ENCODE measurements around the gene MFGE8.

The MFGE8 gene

DNA sequence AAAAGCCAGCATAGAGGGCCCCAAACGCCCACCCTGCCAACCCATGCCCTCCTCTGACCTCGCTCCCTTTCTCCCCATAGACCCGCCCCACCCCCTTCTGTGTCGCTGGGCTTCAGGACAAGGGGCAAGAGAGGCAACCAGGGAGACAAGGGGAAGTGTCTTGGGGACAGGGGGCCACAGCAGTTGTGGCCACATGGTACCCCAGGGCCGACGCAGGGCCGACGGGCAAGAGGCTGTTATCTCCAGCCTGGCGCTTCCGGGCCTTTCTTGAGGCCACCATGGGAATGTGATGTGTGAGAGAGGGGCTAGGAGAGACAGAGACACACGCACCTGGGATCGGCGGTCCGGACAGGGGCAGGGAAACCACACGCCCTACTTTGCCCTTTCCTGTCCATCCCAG is 14.4 kb downstream of the MFGE8 start:
- no peak for DNase-seq (ENCODE audit: low spot score)

DNA sequence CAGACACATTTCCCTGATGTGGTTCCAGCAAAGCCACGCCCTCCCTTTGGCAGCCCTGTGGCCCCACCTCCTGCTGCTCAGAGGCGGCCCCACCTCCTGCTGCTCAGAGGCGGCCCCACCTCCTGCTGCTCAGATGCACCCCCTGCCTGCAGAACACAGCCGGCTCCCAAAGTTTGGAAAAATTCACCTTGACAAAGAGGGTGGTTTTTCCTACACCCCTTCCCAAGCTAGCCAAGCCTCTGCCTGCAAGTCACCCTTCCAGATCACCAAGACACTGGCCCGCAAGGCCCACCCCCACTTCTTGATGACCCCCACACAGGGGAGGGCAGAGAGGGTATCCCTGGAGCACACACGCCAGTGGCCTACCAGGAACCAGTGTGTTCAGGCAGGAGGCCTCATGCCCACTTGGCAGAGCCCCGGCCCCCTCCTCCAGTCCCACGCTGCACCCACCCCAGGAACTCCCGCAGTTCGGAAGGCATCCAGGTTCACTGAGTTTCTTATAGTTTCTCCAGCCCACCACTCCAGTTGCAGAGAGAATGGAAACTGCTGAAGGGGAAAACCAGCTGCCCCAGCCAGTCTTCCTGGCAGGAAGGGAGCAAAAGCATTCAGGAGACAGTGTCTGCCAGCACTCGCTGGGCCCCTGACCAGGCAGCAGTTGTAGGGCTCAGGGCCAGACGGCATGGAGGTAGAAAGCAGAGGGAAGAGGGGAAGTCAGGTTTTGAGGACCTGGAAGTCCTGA is 15.6 kb downstream of the MFGE8 start:
- peak; percentile 88 for DNase-seq (ENCODE audit: low spot score)

- DNase-seq (ENCODE audit: low spot score) = no peak
Observed at GRCh38 chr15:88897142-88897455, 16.1 kb downstream of the MFGE8 start.

DNA sequence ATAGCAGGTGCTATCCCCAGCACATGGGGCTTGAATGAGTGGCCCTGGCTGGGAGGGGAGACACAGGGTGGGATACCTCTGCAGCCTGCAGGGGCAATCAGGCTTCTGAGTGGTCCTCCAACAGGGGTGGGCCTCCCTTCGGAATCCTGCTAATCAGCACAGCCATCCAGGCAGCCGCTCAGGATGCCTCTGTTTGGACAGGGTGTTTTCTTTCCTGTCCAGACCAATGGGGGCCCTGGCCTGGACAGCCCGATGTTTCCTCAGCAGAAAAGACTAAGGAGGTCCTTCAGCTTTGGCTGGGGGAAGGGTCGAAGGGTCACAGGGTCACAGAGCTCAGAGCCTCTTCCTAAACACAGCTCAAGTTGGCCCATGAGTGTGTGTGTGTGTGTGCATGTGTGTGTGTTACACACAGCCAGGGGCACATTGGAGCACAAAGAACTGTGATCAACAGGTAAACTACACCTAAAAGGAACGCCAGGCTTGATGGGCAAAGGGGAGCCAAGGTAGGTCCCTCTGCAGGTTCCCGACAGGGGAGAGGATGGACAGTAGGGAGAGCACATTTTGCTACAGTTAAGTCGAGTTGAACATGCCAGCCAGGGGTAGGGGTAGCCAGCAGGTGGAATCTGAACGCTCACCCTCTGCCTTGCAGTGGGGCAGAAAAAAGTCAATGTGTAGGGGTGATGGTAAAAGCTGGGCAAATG is 16.7 kb downstream of the MFGE8 start:
- DNase-seq (ENCODE audit: low spot score) = no peak

- peak; percentile 78 for DNase-seq (ENCODE audit: low spot score)
Observed at GRCh38 chr15:88894819-88895767, 18.1 kb downstream of the MFGE8 start, which contains the start of gene HAPLN3. Gene HAPLN3, minus strand, starts transcription at chr15:88895544. Its CDS starts 8,246 bp downstream, at chr15:88887298.

DNA sequence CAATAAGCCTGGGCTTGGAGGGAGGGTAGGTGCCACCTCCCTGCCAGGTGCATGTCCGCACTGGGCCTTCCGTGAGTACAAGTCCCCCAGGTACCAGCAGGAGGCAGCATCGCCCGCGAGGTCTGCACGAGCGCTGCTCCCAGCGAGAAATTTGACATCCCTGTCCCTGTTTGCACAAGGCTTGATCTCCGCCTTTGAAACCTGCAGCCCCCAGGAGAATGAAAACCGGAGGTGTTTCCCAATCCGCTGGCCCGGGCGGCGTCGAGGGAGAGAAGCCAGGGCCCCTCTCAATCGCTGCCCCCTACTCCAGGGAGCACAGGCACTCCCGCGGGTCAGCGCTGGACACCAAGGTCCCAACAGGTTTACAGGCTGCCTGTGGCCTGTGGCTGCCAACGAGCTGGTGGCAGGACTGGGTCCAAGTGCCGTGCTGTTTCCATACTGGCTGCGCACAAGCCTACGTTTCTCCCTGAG is 18.8 kb downstream of the MFGE8 start:
- no peak for DNase-seq (ENCODE audit: low spot score)

DNA sequence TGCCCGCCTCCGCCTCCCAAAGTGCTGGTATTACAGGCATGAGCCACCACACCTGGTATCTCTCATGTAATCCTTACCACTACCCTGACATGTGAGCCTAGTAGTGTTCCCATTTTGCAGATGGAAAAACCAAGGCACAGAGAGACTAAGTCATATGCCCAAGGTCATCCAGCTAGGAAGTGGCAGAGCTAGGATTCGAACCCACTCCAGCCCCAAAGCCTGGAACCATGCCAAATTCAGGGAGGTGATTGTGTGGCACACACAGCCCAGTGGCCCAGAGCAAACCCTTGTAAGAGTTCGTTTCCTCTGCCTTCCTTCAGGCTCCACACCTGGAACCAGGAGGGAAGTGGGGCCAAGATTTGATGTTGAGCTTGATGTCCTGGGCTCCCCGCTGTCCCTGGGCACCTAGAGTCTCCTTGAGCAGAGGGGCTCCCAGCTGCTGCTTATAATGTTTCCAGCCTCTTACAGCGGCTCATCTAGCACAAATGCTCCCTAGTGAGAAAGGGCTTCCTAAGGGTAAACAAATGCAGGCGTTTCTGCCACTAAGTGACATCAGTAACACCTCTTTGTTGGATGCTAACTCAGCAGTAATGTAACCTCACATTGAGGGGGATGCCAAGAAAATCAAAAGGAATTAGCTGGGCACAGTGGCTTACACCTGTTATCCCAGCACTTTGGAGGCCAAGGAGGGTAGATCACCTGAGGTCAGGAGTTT is 21.5 kb downstream of the MFGE8 start:
- DNase-seq (ENCODE audit: low spot score) = no peak

DNA sequence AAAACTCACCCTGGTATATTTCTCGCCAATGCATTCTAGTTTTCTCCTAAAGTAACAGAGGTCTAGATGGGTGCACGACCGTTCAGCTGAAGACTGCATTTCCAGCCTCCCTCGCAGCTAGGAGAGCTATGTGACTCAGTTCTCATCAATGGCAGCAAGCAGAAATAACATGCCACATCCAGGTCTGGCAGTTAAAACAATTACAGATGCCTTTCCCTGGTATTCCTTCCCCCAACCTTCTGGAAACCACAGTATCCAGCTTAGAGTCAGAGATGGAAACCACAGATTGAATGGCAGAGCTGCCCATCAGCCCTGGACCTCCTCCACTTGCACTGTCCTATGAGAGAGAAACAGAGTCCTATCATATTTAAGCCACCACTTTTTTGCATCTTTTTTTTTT is 22.7 kb downstream of the MFGE8 start:
- DNase-seq (ENCODE audit: low spot score) = no peak

DNA sequence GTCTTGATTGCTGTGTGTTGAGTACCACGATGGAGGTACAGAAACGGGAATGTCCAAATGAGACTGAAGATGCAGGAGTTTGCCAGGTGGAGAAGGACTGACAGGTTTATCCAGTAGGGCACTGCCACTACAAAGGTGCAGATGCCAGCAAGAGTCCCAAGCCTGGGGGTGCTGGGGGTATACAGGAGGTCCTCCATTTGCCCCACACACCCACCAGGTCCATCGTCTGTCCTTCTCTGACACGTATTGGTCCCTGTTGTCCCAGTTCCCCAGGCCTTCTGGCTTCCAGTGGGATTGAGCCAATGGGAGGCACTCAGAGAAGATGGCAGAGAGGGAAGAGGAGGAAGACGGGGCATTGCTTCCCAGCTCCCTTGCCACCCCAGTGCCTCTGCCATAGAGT is 24.5 kb downstream of the MFGE8 start:
- DNase-seq (ENCODE audit: low spot score) = no peak

DNA sequence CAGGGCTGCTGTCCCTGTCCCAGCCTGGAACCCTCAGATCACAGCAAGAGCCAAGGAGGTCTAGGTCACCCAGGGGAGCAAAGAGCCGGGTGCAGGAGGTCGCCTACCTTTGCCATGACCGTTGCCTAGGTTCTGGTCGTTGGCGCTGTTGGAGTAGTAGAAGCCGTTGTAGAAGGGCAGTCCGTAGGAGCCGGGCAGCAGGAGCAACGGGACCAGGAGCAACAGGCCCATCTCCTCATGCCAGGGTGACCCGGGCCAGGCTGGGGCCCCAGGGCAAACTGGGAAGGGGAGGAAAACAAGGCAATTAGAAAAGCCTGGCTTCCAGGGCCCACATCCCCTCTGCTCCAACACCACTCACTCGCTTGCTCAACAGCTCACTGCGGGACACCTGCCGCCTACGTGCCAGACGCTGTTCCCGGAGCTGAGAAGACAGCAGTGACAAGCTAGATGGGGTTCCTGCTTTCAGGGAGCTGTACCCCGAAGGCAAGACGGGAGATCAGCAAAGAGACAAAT is 26.1 kb downstream of the MFGE8 start:
- DNase-seq (ENCODE audit: low spot score) = no peak

- no peak for DNase-seq (ENCODE audit: low spot score)
Observed at GRCh38 chr15:88882785-88883184, 30.4 kb downstream of the MFGE8 start.

DNA sequence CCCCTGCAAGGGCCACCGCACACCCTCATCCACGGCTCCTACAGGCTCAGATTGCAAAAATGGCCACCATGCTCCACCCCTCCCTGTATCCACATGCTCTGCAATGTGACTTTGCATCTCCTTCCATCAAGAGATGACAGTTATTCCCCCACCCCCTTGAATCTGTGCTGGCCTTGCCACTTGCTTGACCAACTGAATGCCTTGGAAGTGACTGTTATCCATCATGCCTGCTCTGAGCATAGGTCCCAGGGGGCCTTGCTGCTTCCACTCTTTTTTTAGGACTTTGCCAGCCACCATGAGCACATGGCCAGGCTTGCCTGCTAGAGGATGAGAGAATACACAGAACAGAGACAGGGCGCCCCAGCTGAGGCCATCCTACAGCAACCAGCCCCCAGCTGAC is 31.4 kb downstream of the MFGE8 start:
- no peak for DNase-seq (ENCODE audit: low spot score)

DNA sequence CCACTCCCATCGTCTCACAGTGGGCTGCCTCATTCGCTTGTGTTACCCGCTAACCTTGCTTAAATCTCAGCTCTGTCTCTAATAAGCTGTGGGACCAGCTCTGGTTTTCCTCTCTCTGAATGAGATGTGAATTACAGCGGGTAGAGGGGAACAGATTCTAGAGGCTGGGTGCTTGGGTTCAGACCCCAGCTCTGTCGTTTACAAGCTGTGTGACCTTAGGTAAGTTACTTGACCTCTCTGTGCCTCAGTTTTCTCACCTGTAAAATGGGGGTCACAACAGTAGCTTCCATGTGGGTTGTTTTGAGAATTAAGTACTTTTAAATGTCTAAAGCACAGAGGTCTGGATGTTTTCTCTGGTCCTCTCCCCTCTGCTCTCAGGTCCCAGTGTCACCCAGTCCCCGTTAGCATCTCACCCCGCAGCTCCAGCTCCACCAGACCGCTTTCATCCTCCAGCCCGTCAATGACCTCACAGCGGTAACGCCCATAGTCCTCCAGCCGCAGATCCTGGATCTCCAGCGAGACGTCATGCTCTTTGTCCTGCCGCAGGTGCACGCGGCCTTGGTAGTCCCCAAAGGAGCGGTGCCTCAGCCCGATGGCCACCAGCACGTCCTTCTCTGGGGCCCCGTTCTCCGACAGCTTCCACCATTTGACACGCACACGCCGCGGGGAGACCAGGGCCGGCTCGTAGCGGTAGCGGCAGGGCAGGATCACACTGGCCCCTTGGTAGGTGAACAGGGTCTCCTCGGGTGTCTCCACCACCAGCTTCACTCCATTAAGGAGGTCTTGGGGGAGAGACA is 32.0 kb downstream of the MFGE8 start:
- no peak for DNase-seq (ENCODE audit: low spot score)

GRCh38 chr15:88878720-88879184 is 34.4 kb downstream of the MFGE8 start:
- DNase-seq (ENCODE audit: low spot score) = peak; percentile 87

GRCh38 chr15:88877906-88878305 is 35.3 kb downstream of the MFGE8 start:
- no peak for DNase-seq (ENCODE audit: low spot score)

DNA sequence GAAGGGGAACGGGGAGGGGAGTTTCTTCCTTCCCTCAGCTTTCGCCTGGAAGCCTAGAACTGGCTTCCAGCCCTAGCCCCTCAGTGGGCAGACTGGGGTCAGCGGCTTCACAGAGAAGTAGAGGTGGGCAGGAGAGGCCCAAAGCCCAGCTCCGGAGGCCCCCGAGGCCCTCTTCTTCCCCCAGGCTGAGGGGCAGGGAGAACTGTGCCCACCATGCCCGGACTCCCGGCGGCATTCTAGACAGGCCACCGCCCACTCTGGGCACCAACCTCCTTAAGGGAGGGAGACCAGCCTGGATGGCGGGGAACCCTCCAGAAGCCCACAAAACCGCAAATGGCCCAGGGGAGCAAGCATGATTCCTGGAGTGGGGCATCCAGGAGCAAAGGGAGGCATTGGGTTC is 35.8 kb downstream of the MFGE8 start:
- DNase-seq (ENCODE audit: low spot score) = no peak

DNA sequence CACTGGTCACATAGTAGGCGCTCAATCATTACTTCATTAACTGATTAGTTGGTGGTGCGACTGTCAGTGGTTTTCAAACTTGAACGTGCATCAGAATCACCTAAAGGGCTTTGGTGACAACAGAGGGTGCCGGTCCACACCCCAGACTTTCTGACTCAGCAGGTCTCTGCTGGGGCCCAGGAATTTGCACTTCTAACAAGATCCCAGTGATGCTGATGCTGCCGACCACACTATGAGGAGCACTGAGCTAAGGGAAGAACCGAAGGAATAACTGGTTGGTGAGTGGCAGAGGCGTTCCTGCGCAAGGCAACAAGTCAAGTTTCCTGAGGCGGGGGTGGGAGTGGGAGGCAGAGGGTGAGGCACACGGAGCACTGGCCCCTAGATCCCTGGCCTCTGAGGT is 36.6 kb downstream of the MFGE8 start:
- DNase-seq (ENCODE audit: low spot score) = no peak

DNA sequence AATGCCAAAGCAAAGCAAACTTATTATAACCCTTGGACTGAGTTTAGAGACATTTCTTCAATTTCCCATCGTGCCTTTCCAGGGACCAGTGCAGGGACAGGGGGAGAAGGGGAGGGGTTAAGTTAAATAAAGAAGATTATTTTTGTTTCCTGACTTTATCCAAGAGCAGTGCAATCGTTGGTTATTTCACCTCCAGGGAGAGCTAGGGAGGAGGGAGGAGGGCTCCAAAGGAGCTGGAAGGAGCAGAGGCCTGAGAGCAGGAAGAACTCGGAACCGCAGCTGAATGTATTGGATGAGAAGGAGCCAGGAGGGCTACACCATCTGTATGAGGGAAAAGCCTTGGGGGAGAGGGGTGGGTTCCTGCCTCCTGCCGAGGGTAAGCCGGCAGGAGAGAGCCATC is 38.5 kb downstream of the MFGE8 start:
- no peak for DNase-seq (ENCODE audit: low spot score)

DNA sequence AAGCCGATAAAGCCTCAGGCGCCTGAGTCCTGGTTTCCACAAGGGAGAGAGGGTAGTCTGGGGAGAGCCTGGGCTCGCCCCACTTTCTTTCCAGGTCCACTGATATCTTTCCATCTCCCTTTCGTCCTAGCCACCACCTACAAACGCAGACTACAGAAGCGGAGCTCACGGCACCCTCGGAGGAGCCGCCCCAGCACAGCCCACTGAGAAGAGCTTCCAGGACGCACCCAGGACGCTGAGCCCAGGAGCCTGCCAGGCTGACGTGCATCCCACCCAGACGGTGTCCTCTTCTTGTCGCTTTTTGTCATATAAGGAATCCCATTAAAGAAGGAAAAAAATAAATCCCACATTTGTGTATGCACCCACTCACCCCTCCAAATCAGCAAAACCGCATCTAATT is 38.9 kb downstream of the MFGE8 start:
- DNase-seq (ENCODE audit: low spot score) = no peak

DNA sequence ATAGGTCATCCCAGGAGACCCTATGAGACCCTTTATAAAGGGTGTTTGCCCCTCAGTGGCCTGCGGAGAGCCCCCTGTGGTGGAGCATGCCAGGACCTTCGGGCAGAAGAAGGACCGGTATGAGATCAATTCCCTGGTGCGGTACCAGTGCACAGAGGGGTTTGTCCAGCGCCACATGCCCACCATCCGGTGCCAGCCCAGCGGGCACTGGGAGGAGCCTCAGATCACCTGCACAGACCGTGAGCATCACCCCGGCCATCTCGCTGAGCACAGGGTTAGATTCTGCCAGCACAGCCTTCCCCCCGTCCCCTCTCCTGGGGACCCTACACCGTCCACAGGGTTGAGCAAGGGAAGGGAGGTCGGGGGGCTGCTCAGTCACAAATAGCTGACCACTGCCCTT is 39.4 kb downstream of the MFGE8 start:
- no peak for DNase-seq (ENCODE audit: low spot score)

DNA sequence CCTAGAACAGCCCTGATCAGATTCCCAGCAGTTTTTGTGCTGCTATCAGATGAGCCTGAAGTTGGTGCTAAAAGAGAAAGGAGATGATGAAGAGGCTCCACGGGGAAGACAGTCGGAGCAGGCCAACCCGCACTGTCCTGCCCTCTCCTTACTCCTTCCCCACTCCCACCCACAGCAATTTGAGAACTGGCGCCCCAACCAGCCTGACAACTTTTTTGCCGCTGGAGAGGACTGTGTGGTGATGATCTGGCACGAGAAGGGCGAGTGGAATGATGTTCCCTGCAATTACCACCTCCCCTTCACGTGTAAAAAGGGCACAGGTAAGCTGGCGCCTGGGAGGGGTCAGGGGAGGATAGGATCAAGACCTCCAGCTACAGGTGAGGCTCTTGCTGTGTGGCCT is 40.5 kb downstream of the MFGE8 start:
- DNase-seq (ENCODE audit: low spot score) = no peak
